ENCODE measurements around the gene HSD17B14. TPM values are rescaled to one million over a fixed set of nuclear protein-coding genes. Genes with fewer than 3 reads are reported as not detected.
A peak's percentile ranks its signal among the peaks of the same experiment; 100 is the strongest.
"Not testable (repeated sequence)": the region's sequence is repeated elsewhere in the genome, so short reads cannot be mapped to it uniquely, and the experiment has no call there.

The HSD17B14 gene
- total and polyA plus RNA-seq, 2 of the 8 experiments (the other 6 are each of a cell fraction or from before 2014, with no cell fraction given), result 8.4 to 25.5 TPM

DNA sequence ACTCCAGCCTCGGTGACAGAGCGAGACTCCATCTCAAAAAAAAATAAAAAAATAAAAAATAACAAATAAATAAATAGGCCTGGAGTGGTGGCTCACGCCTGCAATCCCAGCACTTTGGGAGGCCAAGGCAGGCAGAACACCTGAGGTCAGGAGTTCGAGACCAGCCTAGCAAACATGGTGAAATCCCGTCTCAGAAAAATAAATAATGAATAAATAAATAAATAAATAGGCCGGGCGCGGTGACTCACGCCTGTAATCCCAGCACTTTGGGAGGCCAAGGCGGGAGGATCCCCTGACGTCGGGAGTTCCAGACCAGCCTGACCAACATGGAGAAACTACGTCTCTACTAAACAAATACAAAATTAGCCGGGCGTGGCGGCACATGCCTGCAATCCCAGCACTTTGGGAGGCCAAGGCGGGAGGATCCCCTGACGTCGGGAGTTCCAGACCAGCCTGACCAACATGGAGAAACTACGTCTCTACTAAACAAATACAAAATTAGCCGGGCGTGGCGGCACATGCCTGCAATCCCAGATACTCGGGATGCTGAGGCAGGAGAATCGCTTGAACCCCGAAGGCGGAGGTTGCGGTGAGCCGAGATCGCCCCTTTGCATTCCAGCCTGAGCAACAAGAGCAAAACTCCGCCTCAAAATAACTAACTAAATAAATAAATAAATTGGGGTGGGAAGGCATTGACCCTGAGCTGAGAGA lies 35.3 kb upstream of the HSD17B14 start:
- not testable (repeated sequence) for H3K4ac ChIP-seq (replicated peaks; ENCODE audit: insufficient read length, low read depth, low read length); H3K79me1 ChIP-seq (ENCODE audit: low read depth, low read length); H3K9ac ChIP-seq (replicated peaks in 1 of 4; ENCODE audit: extremely low read depth in 1 of 4, low read depth in 3 of 4, low read length in 3 of 4); H2BK15ac ChIP-seq (ENCODE audit: low read length); H3K14ac ChIP-seq (ENCODE audit: insufficient read length); H2AK5ac ChIP-seq (ENCODE audit: low read depth, low read length); H2AFZ ChIP-seq (ENCODE audit: low read length); H2BK120ac ChIP-seq (replicated peaks; ENCODE audit: low read depth, low read length); H3K18ac ChIP-seq (ENCODE audit: extremely low read depth, low read length); H4K8ac ChIP-seq (ENCODE audit: extremely low read depth, insufficient read depth, low read length); H4K91ac ChIP-seq (replicated peaks; ENCODE audit: insufficient read length, low read length); DNase-seq (ENCODE audit: low read depth in 1 of 2, low spot score in 2 of 2); H3K23ac ChIP-seq (ENCODE audit: insufficient read length); FAIRE-seq; H2BK20ac ChIP-seq (ENCODE audit: low read length); H3K23me2 ChIP-seq (ENCODE audit: low read depth, low read length); H3K9me3 ChIP-seq (ENCODE audit: insufficient read depth in 2 of 2, low read depth in 1 of 2, low read length in 1 of 2); H3K4me3 ChIP-seq (ENCODE audit: extremely low read depth in 1 of 4, insufficient read depth in 2 of 4, low read depth in 3 of 4, low read length in 4 of 4); H2BK12ac ChIP-seq (ENCODE audit: low read depth, low read length); H3K27me3 ChIP-seq (replicated peaks in 1 of 4; ENCODE audit: control insufficient read depth in 3 of 4, extremely low read depth in 1 of 4, insufficient read depth in 3 of 4, low read length in 3 of 4); H3K27ac ChIP-seq (ENCODE audit: low read depth, low read length); H3K56ac ChIP-seq (replicated peaks; ENCODE audit: insufficient read length, low read depth, low read length)
- Histone ChIP-seq H4K20me1 (replicated peaks in 1 of 2; ENCODE audit: control insufficient read depth in 1 of 2, insufficient read depth in 2 of 2, low read length in 2 of 2) (peaks cover 9 to 13% of the 10 kb centered on the region in 2 experiments), H3K79me2 (ENCODE audit: control insufficient read depth in 1 of 2, insufficient read depth in 2 of 2, low read length in 2 of 2) (peaks cover 7 to 25% of the 10 kb centered on the region in 2 experiments; a peak in 3 of 4 replicates), H3K4me2 (ENCODE audit: insufficient read depth in 1 of 2, low read depth in 2 of 2, low read length in 2 of 2) (peak overlapping the region; percentile 17 to 95; a peak in 2 of 4 replicates), H3K36me3 (ENCODE audit: control insufficient read depth in 2 of 4, insufficient read depth in 4 of 4, low read length in 3 of 4) (peaks cover 13 to 30% (median 21%) of the 10 kb centered on the region in 4 experiments; a peak in 7 of 8 replicates), H4K5ac (ENCODE audit: insufficient read length, low read depth, low read length) (peak overlapping the region; percentile 53), H2BK5ac (ENCODE audit: low read depth, low read length) (peak overlapping the region; percentile 32; the same call in 1 of the 2 replicates), H3K4me1 (replicated peaks in 1 of 4; ENCODE audit: control insufficient read depth in 3 of 4, insufficient read depth in 4 of 4, low read length in 3 of 4) (peaks cover 5 to 27% (median 15%) of the 10 kb centered on the region in 4 experiments)
- ChIA-PET POLR2A (ENCODE audit: partially characterized antibody) (interaction anchor here (0.6 to 7.2 kb wide), 51 partner anchors 10 to 468 kb away, joined by 3 to 115 read pairs (median 5); partner anchors contain the start of genes CA11, DHDH, FTL and FUT2), CTCF (ENCODE audit: partially characterized antibody) (interaction anchor here (0.6 to 1.3 kb wide), 5 partner anchors 13 to 196 kb away, joined by 3 to 4 read pairs (median 3); partner anchors contain the start of gene NUCB1)
- 85% methylated on average over 29 of the region's 31 CpGs; no CpG with 5 or more reads in 1 of the 2 experiments for WGBS, 2 experiments (ENCODE audit: extremely low coverage in 1 of 2, insufficient coverage in 1 of 2, insufficient read length in 1 of 2, insufficient replicate concordance in 2 of 2, low coverage in 1 of 2, low lambda C conversion rate in 2 of 2, missing lambda C conversion rate in 1 of 2)

Measured in H1 (cell line).